ENCODE measurements around the gene NAXD.
A peak's percentile ranks its signal among the peaks of the same experiment; 100 is the strongest.
"Not testable (repeated sequence)": the region's sequence is repeated elsewhere in the genome, so short reads cannot be mapped to it uniquely, and the experiment has no call there.

NAXD gene

GRCh38 chr13:110597041-110597689 is 18.2 kb upstream of the NAXD start:
- no peak for DNase-seq

GRCh38 chr13:110600261-110600819 is 15.0 kb upstream of the NAXD start:
- DNase-seq = no peak

GRCh38 chr13:110600980-110601379 is 14.4 kb upstream of the NAXD start:
- DNase-seq = no peak

DNA sequence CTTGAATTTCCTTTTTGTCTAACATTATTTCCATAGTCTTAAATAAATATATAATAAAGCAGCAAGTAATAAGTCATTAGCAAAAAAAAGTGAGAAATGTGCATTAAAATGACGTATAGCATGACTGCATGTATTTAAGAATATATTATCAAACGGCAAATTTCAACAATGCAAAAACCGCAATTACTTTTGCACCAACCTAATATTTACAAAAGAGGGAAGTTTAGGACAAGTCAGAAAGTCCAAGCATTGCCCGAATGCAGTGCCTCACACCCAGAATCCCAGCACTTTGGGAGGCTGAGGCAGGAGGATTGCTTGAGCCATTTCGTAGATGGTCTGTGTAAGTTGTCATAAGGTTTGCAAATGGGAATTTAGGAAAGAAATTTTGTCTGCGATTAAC is 10.2 kb upstream of the NAXD start:
- no peak for DNase-seq

DNA sequence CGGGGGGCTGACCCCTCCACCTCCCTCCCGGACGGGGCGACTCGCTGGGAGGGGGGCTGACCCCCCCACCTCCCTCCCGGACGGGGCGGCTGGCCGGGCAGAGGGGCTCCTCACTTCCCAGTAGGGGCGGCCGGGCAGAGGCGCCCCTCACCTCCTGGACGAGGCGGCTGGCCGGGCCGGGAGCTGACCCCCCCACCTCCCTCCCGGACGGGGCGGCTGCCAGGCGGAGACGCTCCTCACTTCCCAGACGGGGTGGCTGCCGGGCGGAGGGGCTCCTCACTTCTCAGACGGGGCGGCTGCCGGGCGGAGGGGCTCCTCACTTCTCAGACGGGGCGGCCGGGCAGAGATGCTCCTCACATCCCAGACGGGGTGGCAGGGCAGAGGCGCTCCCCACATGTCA is 9.1 kb upstream of the NAXD start:
- DNase-seq = not testable (repeated sequence)

- DNase-seq = no peak
Observed at GRCh38 chr13:110607675-110608224, 7.6 kb upstream of the NAXD start.

GRCh38 chr13:110610955-110611595 is 4.3 kb upstream of the NAXD start:
- peak; percentile 9 for DNase-seq

- DNase-seq = no peak
Observed at GRCh38 chr13:110615005-110615321, 382 bp upstream of the NAXD start.

GRCh38 chr13:110616103-110617101 is 1.1 kb downstream of the NAXD start:
- peak; percentile 33 for DNase-seq

DNA sequence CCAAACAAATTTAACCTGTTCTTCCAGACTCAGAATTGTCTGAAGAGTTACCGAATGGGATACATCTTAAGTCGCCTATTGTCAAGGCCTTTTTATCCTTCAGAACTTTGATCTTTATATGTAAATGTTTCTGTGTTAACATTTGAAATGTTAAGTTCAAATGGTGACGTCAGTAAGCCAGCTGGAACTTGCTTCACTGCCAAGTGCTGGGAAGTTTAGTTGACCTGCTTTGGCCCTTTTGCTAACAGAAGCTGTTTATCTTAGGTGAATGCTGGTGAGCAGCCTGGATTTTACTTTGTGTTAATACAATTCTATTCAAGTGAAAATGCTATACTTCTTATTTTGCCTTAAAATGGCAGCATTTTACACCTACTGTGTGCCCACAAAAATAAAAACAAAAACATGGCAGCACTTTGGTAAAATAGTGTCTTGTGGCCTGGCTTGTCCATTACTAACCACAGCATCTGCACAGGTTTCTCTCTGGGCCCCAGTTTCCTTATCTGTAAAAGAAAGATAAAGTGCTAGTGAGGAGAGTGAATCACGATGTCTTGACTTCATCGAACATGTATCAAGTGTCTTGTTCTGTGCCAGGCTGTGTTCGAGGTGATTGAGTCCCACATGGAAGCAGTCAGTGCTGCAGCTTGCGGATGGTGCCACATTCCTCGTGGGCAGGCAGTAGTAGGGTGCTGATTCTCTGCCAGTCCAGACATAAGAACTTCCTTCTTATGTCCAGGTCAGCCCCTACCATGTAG is 2.2 kb downstream of the NAXD start:
- DNase-seq = no peak

GRCh38 chr13:110618167-110618566 is 2.8 kb downstream of the NAXD start:
- DNase-seq = no peak

- DNase-seq = no peak
Observed at GRCh38 chr13:110618780-110619179, 3.4 kb downstream of the NAXD start.

- DNase-seq = no peak
Observed at GRCh38 chr13:110620596-110620995, 5.3 kb downstream of the NAXD start.

DNA sequence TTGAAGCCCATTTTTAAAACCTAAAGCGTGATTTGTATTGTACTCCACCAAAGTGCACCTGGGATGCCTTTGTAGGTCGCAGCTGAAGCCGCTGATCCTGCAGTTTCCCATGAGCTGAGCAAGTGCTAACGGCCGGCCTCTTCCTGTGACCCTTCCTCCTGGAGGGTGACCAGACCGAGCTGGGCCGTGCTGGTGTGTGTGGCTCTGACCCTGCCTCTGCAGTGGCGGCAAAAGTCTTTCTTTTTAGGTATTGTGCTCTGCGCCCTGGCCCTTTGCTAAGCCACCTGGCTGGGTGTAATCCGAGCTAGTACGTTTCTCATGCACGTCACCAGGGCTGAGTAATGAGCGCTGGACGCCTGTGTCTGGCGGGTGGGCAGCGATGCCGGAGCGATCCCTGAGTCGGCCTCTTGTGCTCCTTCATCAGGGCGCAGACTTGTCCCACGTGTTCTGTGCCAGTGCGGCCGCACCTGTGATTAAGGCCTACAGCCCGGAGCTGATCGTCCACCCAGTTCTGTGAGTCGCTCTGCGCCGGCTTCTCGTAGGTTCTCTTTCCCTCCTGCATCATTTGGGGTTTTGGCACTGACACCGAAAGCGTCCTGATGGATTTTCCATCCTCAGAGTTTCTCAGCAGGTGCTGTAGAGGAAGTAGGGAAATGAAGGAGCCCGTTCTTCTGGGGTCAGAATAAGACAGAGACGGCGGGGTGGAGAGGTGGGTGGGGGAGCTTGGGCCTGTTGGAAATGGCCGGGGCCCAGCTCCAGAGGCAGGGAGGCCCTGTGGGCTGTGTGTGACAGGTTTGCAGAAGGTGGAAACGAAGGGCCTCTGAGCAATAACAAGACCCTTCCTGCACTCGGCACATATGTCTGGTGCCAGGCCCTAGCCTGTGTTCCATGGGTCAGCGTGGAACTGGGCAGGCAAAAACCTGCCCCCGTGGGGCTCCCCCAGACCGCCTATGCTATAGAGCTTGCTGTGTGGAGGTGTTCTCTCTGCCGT is 9.7 kb downstream of the NAXD start:
- DNase-seq = no peak

GRCh38 chr13:110625771-110626321 is 10.5 kb downstream of the NAXD start:
- DNase-seq = no peak

- no peak for DNase-seq
Observed at GRCh38 chr13:110626521-110626920, 11.2 kb downstream of the NAXD start.

DNA sequence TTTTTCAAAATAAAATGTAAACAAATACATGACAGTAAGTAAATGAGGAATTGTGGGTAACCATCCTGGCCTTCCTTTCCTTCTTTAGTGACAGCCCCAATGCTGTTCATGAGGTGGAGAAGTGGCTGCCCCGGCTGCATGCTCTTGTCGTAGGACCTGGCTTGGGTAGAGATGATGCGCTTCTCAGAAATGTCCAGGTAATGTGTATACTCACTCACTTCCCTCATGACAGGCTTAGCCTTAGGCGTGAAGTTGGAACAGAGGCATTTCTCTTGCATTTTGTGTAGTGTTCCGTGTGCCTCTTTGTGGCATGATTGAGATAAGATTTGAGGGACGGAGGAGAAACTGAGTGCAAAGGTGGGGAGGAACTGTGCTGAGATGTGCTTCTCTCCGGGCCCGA is 12.0 kb downstream of the NAXD start:
- DNase-seq = no peak

GRCh38 chr13:110627761-110628476 is 12.6 kb downstream of the NAXD start:
- DNase-seq = no peak

GRCh38 chr13:110628477-110628793 is 13.1 kb downstream of the NAXD start:
- DNase-seq = no peak
